GM18867 (cell line): ENCODE results near the gene VAT1L.

Experiments
- ATAC-seq: cut with Tn5 transposase; IDR thresholded peaks from one replicate; pipeline ENCODE4 v1.9.1; 2021; ENCODE audit warnings: mild to moderate bottlenecking, moderate library complexity; ENCODE audit not compliant: unreplicated experiment

Gene VAT1L, protein sequence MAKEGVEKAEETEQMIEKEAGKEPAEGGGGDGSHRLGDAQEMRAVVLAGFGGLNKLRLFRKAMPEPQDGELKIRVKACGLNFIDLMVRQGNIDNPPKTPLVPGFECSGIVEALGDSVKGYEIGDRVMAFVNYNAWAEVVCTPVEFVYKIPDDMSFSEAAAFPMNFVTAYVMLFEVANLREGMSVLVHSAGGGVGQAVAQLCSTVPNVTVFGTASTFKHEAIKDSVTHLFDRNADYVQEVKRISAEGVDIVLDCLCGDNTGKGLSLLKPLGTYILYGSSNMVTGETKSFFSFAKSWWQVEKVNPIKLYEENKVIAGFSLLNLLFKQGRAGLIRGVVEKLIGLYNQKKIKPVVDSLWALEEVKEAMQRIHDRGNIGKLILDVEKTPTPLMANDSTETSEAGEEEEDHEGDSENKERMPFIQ

DNA sequence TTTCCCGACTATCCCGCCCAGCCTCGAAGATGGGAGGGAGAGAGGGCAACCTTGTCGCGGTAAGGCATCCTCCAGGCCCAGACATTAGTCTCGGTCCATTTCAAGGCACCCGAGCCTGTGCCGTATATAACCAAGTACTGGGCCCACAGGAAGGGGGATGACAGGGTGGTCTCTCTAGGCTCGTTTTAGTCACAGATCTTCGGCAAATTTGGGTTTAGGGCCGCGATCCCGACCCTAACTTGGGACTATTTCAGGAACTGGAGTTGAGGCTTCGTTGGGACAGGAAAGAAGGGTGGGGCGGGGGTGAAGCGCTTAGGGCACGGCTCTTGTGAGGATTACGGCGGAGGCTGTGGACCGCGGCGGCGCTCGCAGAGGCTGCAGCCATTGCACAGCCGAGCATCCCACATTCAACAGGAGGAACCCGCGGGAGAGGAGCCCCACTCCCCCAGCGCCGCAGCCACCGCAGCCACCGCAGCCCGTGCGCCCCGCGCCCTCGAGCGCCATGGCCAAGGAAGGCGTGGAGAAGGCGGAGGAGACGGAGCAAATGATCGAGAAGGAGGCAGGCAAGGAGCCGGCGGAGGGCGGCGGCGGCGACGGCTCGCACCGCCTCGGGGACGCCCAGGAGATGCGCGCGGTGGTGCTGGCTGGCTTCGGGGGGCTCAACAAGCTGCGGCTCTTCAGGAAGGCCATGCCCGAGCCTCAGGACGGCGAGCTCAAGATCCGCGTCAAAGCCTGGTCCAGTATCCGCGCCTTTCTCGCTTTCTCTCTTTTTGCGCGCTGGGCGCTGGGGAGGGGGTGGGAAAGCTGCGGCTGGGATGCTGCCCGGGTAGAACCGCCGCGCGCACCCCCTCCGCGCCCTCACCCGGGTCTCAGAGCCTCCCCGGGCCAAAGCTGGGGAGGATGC, at the start of gene VAT1L:
VAT1L (plus strand) TSS at position 384 of the 904 bp plus-strand sequence; CDS start at position 503, 119 bp downstream.
- ATAC-seq, result no peak

DNA sequence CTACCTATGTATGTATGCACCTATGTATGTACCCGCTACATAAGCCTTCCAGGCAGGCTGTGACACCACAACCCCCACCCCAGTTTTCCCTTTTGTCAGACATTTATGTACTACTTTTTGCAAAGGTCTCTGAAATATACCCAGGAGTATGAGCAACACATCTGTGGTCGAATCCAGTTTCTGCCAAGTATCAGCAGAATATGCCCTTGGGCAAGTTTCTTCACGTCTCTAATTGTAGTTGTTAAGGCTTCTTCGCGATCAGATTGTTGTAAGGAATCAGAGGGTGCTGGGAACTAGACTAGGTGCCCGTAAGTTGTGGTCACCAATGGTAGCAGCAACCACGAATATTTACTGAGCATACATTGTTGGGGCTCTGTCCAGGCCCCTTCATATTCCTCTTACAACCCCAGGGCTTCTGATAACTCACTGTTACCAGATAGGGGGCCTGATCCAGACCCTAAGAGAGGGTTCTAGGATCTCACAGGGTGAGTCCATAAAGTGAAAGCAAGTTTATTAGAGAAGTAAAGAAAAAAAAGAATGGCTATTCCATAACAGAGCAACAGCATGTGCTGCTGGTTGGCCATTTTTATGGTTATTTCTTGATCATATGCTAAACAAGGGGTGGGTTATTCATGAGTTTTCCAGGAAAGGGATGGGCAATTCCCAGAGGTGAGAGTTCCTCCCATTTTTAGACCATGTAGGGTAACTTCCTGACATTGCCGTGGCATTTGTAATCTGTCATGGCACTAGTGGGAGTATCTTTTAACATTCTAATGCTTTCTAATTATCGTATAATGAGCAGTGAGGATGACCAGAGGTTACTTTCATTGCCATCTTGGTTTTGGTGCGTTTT, 49.4 kb upstream of the VAT1L start:
- no peak for ATAC-seq

DNA sequence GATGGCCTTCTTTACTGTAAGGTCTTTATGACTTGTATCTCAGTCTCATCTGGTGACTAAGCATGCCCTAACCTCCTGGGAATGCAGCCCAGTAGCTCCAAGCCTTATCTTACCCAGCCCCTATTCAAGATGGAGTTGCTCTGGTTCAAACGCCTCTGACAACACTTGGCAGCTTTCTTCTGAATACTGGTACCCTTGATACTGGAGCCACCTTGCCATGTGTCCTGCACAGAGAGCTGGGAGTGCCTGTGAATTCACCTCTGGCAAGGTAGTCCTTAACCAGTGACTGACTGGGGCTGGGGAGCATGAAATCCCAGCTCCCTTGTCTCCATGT, 48.8 kb upstream of the VAT1L start:
- no peak for ATAC-seq

DNA sequence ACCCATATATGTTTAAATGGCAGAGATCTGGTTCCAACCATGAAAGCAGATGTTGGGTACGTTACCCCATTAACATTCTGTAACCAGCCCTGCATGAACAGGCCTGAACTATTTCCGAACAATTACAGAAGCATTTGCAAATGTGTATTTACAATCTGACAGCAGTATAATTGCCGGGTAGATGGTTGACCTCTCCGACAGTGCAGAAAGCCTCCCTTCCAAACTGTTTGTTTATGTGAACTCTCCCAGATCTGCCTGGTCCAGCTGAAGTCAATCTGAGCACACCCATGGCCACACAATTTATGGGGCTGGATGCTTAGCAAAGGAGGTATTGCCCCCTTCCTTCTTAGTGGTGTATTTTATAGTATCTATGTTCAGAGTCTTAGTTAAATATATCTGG, 44.2 kb upstream of the VAT1L start:
- no peak for ATAC-seq

DNA sequence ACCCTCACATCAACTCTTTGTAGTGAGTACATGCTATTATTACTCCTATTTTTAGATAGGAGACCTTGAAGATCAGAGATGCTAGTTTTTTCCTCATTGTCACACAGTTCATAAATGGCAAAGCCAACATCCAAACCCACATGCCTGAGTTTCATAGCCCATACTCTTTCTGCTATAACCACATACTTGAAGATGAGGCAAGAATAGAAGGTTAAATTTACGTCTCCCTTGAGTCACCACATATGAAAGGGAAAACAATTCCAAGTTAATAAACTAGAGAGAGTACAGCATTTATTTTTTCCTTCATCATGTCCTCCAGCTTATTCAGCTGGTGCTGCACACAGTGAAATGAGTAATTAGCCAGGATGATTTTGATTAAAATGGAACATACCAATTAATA, 42.4 kb upstream of the VAT1L start:
- ATAC-seq, result no peak

DNA sequence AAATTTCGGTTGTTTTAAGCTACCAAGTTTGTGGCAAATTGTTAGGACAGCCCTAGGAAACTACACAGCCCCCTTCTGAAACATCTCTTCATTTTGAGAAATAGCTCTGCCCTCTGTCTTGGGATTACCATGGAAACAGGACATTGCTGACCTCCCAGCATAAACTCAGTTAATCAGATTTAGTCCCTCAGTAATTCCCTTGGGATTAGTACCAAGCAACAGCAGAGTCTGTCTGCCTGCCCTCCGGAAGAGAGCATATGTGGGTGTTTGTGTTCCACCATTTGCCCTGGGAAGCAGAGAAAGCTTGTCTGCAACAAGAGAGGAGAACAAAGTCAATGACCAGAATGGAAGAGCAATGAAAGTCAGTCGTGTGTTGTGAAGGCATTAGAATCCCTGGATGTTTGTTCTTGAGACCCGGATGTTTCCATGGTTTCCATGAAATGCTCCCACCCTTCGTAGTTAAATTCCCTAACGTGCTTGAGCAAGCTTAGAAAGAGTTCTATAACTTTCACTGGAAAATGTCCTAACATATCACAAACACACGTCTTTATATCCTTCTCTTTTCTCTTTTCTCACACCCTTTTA, 39.9 kb upstream of the VAT1L start:
- no peak for ATAC-seq

DNA sequence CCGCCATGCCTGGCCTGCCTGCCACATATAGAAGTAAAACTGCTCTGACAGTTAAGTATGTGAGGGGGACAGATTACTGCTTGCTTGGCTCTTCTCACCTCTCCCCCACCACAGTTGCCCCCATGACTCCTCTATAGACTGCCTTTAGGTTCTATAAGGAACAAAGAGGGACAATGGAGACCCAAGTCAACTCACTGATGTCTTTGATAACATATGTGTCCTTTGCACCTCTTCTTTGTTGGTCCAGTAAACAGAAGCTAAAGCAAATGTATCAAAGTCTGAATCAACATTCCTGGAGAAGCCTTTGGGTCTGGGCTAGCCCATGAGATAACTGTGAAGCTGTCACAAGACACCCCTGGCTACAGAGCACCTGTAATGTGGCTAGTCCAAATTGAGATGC, 38.9 kb upstream of the VAT1L start:
- no peak for ATAC-seq

DNA sequence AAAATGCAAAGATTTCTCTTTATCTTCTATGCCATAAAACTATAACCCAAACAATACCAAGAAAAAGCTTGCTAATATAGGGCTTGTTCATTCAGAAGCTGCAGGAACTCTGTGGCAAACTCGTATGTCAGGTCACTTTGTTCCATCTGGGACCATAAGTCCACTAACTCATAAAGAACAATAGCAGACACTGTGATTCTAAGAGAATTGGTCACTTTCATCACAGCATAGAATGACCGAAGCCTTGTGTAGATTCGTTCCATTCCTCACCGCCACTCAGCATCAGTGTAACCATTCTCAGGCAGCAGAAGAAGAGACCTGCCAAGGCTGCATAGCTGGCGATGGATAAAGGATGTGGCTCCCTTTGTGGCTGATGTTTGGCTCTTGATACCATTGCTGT, 30.3 kb upstream of the VAT1L start:
- ATAC-seq, result no peak

DNA sequence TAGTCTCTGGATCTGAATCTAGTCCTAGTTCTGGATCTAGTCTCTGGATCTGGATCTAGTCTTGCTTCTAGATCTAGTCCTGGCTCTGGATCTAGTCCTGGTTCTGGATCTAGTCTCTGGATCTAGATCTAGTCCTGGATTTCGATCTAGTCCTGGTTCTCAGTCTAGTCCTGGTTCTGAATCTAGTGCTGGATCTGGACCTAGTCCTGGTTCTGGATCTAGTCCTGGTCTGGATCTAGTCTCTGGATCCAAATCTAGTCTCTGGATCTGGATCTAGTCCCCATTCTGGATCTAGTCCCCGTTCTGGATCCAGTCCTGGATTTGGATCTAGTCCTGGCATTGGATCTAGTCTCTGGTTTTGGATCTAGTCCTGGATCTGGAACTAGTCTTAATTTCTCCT, 29.9 kb upstream of the VAT1L start:
- ATAC-seq, result no peak

DNA sequence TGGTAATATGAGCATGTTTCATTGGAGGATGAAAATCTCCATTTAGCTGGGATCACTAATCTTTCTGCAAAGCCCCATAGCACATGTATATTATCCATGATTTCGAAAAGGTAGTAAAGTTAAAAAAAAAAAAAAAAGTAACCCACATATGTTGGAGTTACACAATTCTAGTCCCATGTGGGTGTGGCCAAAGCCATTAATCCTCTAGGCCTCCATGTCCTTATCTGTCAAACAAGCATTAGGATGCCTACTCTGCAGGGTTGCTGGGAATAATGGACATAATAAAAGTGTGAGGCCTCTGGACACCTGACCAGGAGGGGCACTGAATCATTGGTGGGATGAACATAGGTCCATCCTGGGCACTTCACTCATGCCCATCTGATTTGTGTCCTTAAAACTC, 29.2 kb upstream of the VAT1L start:
- ATAC-seq, result no peak

DNA sequence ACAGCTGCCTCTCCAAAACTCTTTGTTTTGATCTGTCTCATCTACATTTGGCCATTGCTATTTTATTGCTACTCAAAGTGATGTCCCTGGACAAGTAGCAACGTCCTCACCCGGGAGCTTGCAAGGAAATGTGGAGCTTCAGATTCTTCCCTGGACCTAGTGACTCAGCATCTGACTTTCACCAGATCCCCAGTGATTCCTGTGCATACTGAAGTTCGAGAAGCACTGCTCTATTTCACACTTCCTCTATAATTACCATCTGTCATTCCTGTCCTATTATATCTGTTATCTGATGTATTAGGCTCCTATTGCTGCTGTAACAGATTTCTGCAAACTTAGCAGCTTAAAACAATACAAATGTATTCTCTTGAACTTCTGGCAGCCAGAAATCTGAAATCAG, 28.5 kb upstream of the VAT1L start:
- no peak for ATAC-seq

DNA sequence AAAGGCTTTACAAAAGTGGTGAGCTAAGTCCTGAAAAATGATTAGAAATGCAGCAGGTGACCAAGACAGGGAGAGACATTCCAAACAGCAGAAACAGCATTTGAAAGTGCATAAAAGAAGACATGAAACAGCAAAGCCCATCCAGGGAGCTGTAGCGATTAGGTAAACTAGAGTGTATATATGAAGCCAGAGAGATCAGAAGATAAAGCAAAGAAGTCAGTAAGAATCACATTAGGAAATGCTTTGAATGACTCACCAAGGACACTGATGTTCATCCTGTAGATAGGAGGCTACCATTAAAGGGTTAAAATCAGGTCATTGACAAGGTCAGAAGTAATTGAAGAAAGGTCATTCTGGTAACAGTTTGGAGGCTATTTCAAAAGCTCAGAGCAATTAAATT, 27.6 kb upstream of the VAT1L start:
- ATAC-seq, result no peak

DNA sequence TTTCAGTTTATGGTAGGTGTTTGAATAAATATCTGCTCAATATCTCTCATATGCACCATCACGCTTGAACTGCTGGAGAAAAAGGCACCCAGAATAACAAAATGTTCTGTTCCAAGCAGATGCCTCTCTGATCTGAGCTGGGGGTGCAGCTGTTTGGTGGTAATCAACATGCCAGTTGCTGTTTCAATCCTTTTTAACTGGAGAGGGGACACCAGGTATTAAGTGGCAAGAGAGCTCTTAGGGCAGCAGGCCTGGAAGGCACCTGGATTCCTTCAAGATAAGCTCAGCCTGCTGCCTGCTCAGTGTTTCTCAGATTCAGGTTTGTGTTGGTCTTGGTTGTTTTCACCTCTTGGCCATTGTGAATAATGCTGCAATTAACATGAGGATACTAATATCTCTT, 27.2 kb upstream of the VAT1L start:
- ATAC-seq, result no peak

DNA sequence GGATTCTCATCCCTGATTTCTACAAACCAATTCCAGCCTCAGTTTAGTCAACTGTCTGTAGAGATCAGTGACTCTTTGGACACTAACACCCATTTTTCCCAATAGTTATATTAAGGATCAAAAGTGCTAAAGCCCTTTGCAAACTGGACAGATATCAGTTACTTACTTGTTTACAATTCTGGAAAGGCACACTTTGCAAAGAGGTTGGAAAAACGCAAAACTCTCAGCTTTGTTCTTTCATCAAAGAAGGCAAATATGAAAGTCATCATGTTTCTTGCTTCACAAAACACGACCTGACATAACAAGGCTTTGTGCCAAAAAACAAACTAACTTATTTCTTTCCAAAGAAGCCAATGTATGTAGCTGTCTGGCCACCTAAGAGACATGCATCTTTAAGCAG, 26.1 kb upstream of the VAT1L start:
- no peak for ATAC-seq

DNA sequence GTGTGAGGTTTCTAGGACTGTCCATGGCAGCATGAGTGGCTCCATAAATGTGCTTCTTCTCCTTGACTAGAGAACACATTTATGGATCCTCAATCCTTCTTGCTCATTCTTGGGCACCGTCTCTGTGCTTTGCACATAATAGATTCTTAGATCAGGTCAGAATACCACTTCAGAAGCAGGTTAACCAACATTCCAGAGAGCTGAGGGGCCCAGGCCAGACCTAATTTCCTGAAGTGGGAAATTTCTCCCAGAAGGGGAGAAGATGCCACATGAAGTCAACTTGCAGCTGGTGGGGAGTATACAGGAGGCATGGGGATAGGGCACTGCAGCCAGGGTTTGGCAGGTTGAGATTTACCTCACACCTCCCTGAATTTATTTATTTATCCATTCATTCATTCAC, 24.4 kb upstream of the VAT1L start:
- ATAC-seq, result no peak

DNA sequence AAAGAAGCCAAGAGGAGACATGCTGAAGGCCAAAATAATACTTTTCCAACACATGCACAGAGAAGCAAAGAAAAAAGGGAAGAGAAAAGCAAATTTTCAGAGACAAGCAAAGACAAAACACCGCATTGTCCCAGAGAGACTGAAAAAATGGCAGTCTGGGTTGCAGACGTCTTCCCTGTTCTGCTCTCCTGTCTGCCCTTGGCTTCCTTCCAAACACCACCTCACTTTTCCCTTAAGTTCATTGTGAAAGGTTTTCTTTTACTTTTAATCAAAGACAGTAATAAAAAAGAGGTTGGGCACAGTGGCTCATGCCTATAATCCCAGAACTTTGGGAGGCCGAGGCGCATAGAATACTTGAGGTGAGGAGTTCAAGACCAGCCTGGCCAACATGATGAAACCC, 21.2 kb upstream of the VAT1L start:
- no peak for ATAC-seq

DNA sequence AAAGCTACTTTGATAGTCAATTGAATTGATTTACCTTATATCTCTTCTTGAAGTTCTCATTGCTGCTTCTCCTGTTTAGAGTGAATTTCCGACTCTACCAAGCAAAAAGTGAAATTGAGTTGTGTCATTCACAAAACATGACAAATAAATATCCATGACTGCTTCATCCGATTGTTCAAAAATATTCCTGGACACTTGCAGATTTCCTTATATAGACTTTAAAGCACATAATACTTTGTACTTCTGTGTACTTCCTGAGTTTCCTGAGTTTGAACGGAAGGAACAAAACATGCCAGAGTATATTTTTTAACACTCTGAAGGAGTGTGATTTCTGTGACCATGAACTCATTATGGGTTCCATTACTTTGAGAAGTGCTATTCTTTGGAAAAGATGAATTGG, 20.5 kb upstream of the VAT1L start:
- no peak for ATAC-seq

DNA sequence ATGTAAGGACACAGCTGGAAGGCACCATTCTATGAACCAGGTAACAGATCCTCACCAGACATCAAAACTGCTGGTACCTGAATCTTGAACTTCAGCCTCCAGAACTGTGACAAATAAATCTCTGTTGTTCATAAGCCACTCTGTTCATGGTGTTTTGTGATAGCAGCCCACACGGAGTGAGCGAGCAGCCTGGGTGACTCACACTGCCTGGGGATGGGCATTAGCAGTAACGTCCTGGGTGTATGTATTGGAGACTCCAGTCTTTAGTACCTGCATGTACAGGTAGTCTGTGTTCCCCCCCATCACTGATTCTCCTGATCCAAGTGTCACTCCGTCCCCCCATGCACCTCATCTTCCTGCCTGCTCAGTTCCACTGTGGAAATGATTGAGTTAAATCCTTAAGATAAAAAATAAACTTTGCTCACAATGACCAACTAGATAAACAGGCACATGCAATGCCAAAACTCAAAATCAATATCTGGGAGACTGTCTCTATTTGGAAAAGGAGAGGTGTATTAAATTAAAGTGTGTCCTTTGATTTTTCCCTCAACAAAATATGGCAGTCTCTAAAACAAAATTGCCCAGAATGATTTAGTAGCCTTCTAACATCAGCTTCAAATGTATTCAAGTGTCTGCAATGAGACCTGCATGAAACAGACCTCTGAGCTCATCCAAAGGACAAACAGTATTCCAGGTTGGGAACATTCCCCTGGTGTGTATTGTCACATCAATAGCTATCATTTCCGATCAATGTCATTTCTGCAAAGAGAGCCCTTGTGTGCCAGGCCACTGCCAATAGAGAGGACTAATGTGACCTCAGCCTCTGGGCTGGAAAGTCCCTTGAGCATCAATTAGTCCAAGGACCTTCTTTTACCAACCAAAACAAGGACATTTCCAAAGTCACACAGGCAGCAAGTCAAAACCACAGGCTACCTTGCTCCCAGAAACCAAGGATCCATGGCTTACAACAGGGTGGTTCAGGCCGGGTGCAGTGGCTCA, 12.2 kb upstream of the VAT1L start:
- no peak for ATAC-seq

DNA sequence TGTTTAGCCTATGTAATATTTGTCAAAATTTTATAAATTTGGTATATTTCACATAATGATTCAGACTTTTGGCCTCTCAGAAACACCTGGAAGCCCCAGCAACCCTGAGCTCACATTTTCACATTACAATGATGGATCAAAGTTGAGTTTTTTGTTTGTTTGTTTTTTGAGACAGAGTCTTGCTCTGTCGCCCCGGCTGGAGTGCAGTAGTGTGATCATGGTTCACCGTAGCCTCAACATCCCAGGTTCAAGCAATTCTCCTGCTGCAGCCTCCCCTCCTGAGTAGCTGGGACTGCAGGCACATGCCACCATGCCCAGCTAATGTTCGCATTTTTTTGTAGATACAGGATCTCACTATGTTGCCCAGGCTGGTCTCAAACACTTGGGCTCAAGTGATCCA, 10.6 kb upstream of the VAT1L start:
- ATAC-seq, result no peak

DNA sequence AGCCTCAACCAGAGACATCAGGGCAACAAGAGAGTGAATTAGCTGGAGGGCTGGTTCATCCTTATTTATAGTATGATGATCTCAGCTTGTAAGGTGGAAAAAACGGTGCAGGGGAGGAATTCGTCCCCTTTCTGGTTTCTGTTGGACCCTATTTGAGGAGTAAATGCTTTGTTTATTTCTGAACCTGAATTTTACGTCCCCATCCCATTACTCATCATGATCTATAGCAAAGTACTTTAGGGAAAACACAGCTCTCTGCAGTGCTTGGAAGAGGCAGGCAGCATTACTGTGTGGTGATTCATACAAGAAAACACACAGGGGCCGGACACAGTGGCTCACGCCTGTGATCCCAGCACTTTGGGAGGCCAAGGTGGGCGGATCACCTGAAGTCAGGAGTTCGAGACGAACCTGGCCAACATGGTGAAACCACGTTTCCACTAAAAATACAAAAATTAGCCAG, 8.0 kb upstream of the VAT1L start:
- no peak for ATAC-seq
